SK-N-SH (cell line): ENCODE results near the gene LRRC56.

ENCODE experiments used
- ELF1 ChIP-seq: IDR thresholded peaks from 2 replicates; pipeline ENCODE4 v1.4.0; 2012
- EP300 ChIP-seq, 2 experiments: IDR thresholded peaks; 2 replicates each; pipeline versions ENCODE4 v1.4.0 to v1.6.1; 2012; ENCODE audit warnings: borderline replicate concordance in 1 of 2, low read depth in 1 of 2, low read length in 1 of 2
- EZH2phosphoT487 ChIP-seq: fragments of 200-600 bp; sonication (generic); IDR thresholded peaks from 2 replicates; pipeline ENCODE4 v1.6.1; 2017; ENCODE audit warnings: low read depth, mixed run types, mild to moderate bottlenecking, antibody characterized with exemption, moderate library complexity, borderline replicate concordance
- GABPA ChIP-seq: IDR thresholded peaks from 2 replicates; pipeline ENCODE4 v1.4.0; 2012; ENCODE audit warnings: low read depth, mild to moderate bottlenecking
- POLR2AphosphoS5 ChIP-seq: IDR thresholded peaks from 2 replicates; pipeline ENCODE4 v1.6.1; 2012; ENCODE audit warnings: low read depth, low read length
- RCOR1 ChIP-seq: fragments of 150-350 bp; IDR thresholded peaks from 2 replicates; pipeline ENCODE4 v1.6.1; 2017; ENCODE audit warnings: antibody characterized with exemption, low read length
- TAF1 ChIP-seq: IDR thresholded peaks from 2 replicates; pipeline ENCODE4 v1.6.1; 2012; ENCODE audit warnings: low read depth, mild to moderate bottlenecking, low read length, moderate library complexity, borderline replicate concordance
- TF ChIP-seq, protein P1 (sequence below): fragments of 200-600 bp; sonication (generic); IDR thresholded peaks from 2 replicates; pipeline ENCODE4 v1.6.1; 2017; ENCODE audit warnings: antibody characterized with exemption, mild to moderate bottlenecking, moderate library complexity
- TF ChIP-seq, protein P2 (sequence below): IDR thresholded peaks from 2 replicates; pipeline ENCODE4 v1.4.0; 2012; ENCODE audit warnings: low read depth, borderline replicate concordance
- TF ChIP-seq, protein P3 (sequence below): fragments of 150-350 bp; IDR thresholded peaks from 2 replicates; pipeline ENCODE4 v1.6.1; 2017; ENCODE audit warnings: antibody characterized with exemption, low read length, low read depth, borderline replicate concordance

DNA sequence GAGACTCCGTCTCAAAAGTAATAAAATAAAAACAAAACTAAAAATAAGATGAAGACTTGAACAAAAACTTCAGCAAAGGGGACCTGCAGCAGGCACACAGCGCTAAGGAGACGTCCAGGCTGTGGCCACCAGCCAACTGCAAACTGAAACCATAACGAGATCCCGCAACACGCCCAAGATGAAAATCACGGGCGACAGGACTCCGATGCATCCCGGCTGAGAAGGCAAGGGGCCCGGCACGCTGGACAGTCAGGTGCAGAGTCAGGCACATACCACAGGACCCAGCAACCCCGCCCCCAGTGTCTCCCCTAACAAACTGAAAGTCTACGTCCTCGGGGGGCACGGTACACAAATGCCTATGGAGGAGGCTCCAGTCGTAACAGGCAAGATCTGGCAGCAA is 11.1 kb upstream of the LRRC56 start:
- TF ChIP-seq, protein P1, sequence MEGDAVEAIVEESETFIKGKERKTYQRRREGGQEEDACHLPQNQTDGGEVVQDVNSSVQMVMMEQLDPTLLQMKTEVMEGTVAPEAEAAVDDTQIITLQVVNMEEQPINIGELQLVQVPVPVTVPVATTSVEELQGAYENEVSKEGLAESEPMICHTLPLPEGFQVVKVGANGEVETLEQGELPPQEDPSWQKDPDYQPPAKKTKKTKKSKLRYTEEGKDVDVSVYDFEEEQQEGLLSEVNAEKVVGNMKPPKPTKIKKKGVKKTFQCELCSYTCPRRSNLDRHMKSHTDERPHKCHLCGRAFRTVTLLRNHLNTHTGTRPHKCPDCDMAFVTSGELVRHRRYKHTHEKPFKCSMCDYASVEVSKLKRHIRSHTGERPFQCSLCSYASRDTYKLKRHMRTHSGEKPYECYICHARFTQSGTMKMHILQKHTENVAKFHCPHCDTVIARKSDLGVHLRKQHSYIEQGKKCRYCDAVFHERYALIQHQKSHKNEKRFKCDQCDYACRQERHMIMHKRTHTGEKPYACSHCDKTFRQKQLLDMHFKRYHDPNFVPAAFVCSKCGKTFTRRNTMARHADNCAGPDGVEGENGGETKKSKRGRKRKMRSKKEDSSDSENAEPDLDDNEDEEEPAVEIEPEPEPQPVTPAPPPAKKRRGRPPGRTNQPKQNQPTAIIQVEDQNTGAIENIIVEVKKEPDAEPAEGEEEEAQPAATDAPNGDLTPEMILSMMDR: no peak
- no peak for TF ChIP-seq GABPA
- no peak for TF ChIP-seq EZH2phosphoT487
- no peak for TF ChIP-seq POLR2AphosphoS5
- TF ChIP-seq EP300 (IDR thresholded peaks at IDR 0.05; ENCODE audit: borderline replicate concordance in 1 of 2, low read depth in 1 of 2, low read length in 1 of 2): no peak
- TF ChIP-seq, protein P2, sequence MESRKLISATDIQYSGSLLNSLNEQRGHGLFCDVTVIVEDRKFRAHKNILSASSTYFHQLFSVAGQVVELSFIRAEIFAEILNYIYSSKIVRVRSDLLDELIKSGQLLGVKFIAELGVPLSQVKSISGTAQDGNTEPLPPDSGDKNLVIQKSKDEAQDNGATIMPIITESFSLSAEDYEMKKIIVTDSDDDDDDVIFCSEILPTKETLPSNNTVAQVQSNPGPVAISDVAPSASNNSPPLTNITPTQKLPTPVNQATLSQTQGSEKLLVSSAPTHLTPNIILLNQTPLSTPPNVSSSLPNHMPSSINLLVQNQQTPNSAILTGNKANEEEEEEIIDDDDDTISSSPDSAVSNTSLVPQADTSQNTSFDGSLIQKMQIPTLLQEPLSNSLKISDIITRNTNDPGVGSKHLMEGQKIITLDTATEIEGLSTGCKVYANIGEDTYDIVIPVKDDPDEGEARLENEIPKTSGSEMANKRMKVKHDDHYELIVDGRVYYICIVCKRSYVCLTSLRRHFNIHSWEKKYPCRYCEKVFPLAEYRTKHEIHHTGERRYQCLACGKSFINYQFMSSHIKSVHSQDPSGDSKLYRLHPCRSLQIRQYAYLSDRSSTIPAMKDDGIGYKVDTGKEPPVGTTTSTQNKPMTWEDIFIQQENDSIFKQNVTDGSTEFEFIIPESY: no peak
- no peak for TF ChIP-seq RCOR1
- TF ChIP-seq, protein P3, sequence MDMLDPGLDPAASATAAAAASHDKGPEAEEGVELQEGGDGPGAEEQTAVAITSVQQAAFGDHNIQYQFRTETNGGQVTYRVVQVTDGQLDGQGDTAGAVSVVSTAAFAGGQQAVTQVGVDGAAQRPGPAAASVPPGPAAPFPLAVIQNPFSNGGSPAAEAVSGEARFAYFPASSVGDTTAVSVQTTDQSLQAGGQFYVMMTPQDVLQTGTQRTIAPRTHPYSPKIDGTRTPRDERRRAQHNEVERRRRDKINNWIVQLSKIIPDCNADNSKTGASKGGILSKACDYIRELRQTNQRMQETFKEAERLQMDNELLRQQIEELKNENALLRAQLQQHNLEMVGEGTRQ: no peak
- no peak for TF ChIP-seq ELF1
- TF ChIP-seq TAF1: no peak
